WTC11 (cell line): ENCODE results near the gene PIK3C3.

Source experiments
- CTCF ChIP-seq: fragments of 200-600 bp; IDR thresholded peaks from 2 replicates; pipeline ENCODE4 v1.8.0; 2022; ENCODE audit warnings: antibody characterized with exemption
- GABPB1 ChIP-seq: sonication (generic); formaldehyde crosslinking; IDR thresholded peaks from 2 replicates; pipeline ENCODE4 v1.8.1; 2023; ENCODE audit warnings: mild to moderate bottlenecking, missing genetic modification reagents
- RORB ChIP-seq: fragments of 250-450 bp; sonication (Bioruptor Pico); IDR thresholded peaks from 2 replicates; pipeline ENCODE4 v1.9.0; 2021; ENCODE audit warnings: mild to moderate bottlenecking
- SP1 ChIP-seq: sonication (generic); formaldehyde crosslinking; conservative IDR thresholded peaks from 2 replicates; pipeline ENCODE4 v1.8.1; 2022; ENCODE audit warnings: missing genetic modification reagents
- ZNF121 ChIP-seq: sonication (generic); formaldehyde crosslinking; IDR thresholded peaks from 2 replicates; pipeline ENCODE4 v1.8.0; 2023; ENCODE audit warnings: missing genetic modification reagents
- ZNF232 ChIP-seq: sonication (generic); formaldehyde crosslinking; IDR thresholded peaks from 2 replicates; pipeline ENCODE4 v1.8.0; 2022; ENCODE audit warnings: mild to moderate bottlenecking, missing genetic modification reagents
- ZNF317 ChIP-seq: sonication (generic); formaldehyde crosslinking; IDR thresholded peaks from 2 replicates; pipeline ENCODE4 v1.8.1; 2023; ENCODE audit warnings: low read depth, mild to moderate bottlenecking, moderate library complexity, missing genetic modification reagents, borderline replicate concordance
- TF ChIP-seq, protein P1 (sequence below): sonication (generic); formaldehyde crosslinking; IDR thresholded peaks from 2 replicates; pipeline ENCODE4 v1.8.1; 2022; ENCODE audit warnings: mild to moderate bottlenecking, moderate library complexity, missing genetic modification reagents
- TF ChIP-seq, protein P2 (sequence below): sonication (generic); formaldehyde crosslinking; IDR thresholded peaks from 2 replicates; pipeline ENCODE4 v1.8.0; 2022; ENCODE audit warnings: mild to moderate bottlenecking, missing genetic modification reagents

GRCh38 chr18:42086288-42086687 is 131.3 kb downstream of the PIK3C3 start:
- TF ChIP-seq CTCF (no peak), ZNF317 (CRISPR knock-in tag) (no peak), SP1 (CRISPR knock-in tag) (no peak), ZNF232 (CRISPR knock-in tag) (no peak), RORB (CRISPR knock-in tag) (no peak), ZNF121 (CRISPR knock-in tag) (no peak), GABPB1 (CRISPR knock-in tag) (no peak)
- TF ChIP-seq, protein P1, sequence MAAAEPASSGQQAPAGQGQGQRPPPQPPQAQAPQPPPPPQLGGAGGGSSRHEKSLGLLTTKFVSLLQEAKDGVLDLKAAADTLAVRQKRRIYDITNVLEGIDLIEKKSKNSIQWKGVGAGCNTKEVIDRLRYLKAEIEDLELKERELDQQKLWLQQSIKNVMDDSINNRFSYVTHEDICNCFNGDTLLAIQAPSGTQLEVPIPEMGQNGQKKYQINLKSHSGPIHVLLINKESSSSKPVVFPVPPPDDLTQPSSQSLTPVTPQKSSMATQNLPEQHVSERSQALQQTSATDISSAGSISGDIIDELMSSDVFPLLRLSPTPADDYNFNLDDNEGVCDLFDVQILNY (CRISPR knock-in tag): no peak
- TF ChIP-seq, protein P2, sequence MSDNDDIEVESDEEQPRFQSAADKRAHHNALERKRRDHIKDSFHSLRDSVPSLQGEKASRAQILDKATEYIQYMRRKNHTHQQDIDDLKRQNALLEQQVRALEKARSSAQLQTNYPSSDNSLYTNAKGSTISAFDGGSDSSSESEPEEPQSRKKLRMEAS (CRISPR knock-in tag): no peak
